Psoas muscle (tissue), 8 donors: ENCODE measurements around the gene TYMP. TPM values are rescaled to one million over a fixed set of nuclear protein-coding genes. Genes with fewer than 3 reads are reported as not detected.

Experiments
- ATAC-seq, 4 donors: fragments of 200-7000 bp; cut with Tn5 transposase; one replicate each; pipeline ENCODE4 v1.9.1; 2020; ENCODE audit warnings: moderate library complexity in 3 of 4, mild to moderate bottlenecking in 2 of 4
- DNase-seq, 2 donors: peaks; one replicate each; pipeline ENCODE4 v3.0.0-alpha.2; 2020
- H3K27ac ChIP-seq: fragments of 200-600 bp; one replicate; pipeline ENCODE4 v1.8.0; 2022
- H3K27me3 ChIP-seq, 3 donors: fragments of 200-600 bp in 1 of 3; one replicate each; pipeline versions ENCODE4 v1.6.1 to v1.8.0; 2013 to 2022; ENCODE audit warnings: low read length in 2 of 3, mild to moderate bottlenecking in 2 of 3, moderate library complexity in 1 of 3; ENCODE audit not compliant: insufficient read depth in 3 of 3
- H3K36me3 ChIP-seq, 2 donors: fragments of 200-600 bp in 1 of 2; one replicate each; pipeline versions ENCODE4 v1.6.1 to v1.8.0; 2013 to 2022; ENCODE audit warnings: low read depth in 1 of 2, mild to moderate bottlenecking in 1 of 2, moderate library complexity in 1 of 2; ENCODE audit not compliant: insufficient read depth in 1 of 2
- H3K4me1 ChIP-seq: fragments of 200-600 bp; one replicate; pipeline ENCODE4 v1.8.0; 2022
- H3K4me3 ChIP-seq: fragments of 200-600 bp; one replicate; pipeline ENCODE4 v1.8.0; 2022; ENCODE audit warnings: mild to moderate bottlenecking
- H3K9me3 ChIP-seq: fragments of 200-600 bp; one replicate; pipeline ENCODE4 v1.8.0; 2022
- CTCF ChIP-seq: fragments of 200-600 bp; IDR thresholded peaks from one replicate; pipeline ENCODE4 v1.8.0; 2022; ENCODE audit warnings: antibody characterized with exemption
- WGBS, 3 donors: extraction: QIAGEN DNeasy Blood & Tissue Kit; methylation state at CpG; one replicate each; pipeline versions ENCODE4 v1.1.6 to v1.1.7; 2013; 5-methylcytosine and 5-hydroxymethylcytosine counted together
- intact Hi-C, 2 donors: fragments of 100-400 bp; cut with DNase I; formaldehyde crosslinking; loops; one replicate each; pipeline versions ENCODE4 v1.11.0 to v1.14.2; 2022
- polyA plus RNA-seq, 3 donors: library from polyadenylated mRNA; stranded (reverse); fragments of 200-250 nt; gene quantifications; one replicate each; pipeline ENCODE4 v1.2.3, GENCODE V29; 2013
- total RNA-seq, 4 donors: library from RNA; stranded (reverse); fragmentation: NEBNext Ultra II Directional in 2 of 4; extraction: Animal tissue kit (Norgen Biotek cat#: 25700) in 2 of 4; gene quantifications; one replicate each; pipeline versions ENCODE4 v1.2.1 to v1.2.4, GENCODE V29; 2021 to 2023
- donor health status: healthy with polysubstance abuse.
- donor health status: DM: no; HTN: no; CAD: no; lungs with moderate emphysema.
- donor health status: Bipolar disorder and iron deficiency.
- donor health status: healthy.
- donor health status: DM: yes; HTN: yes; CAD: no.
- donor health status: DM: no; HTN: no; CAD: no.
- donor health status: DM: no; HTN: no; CAD: no.
- donor health status: DM: yes; HTN: yes; CAD: no.

TYMP gene
- total and polyA plus RNA-seq, 7 donors, result 5.0 to 26.0 (median 12.0) TPM

- 85 to 89% (median 89%) methylated on average over 3 of the region's 3 CpGs for WGBS, 3 donors
- Histone ChIP-seq H3K27me3 (no peaks in the 10 kb centered on the region), H3K4me1 (peaks cover 5% of the 10 kb centered on the region), H3K9me3 (no peaks in the 10 kb centered on the region), H3K27ac (no peak overlapping the region), H3K4me3 (no peak overlapping the region), H3K36me3 (no peaks in the 10 kb centered on the region)
- no peak for TF ChIP-seq CTCF
- intact Hi-C loops, result loop anchor here in 1 of 2 donors (5.0 kb wide), 1 partner anchor 33 kb away; the partner anchor contains the start of gene SCO2
- ATAC-seq, result no peak
- DNase-seq, result no peak
These were observed 30.2 kb upstream of the TYMP start for GRCh38 chr22:50560034-50560433.

- no peaks in the 10 kb centered on the region for H3K36me3 ChIP-seq
- intact Hi-C loops, result no loop called here
- no peaks in the 10 kb centered on the region for H3K9me3 ChIP-seq
These were observed 26.9 kb upstream of the TYMP start for GRCh38 chr22:50556703-50557102.

DNA sequence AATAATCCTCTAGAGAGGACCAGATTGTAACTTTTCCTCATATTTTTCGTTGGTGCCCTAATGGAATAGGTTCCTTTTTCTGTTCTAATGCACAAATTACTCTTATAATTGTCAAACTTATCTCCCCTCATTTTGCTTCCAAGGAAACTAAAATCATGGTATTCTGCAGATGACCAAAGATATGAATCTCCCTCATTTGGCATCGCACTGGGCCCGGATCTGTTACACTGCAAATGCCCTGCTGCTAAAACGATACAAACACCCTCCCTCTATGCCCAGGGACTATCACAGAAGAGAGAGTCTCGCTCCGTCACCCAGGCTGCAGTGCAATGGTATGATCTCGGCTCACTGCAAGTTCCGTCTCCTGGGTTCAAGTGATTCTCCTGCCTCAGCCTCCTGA, 23.5 kb upstream of the TYMP start:
- no peaks in the 10 kb centered on the region for H3K4me1 ChIP-seq
- H3K27ac ChIP-seq, result no peak overlapping the region
- no peak overlapping the region for H3K4me3 ChIP-seq
- intact Hi-C loops, result no loop called here
- DNase-seq (no peak), ATAC-seq (no peak)
- 71 to 86% (median 74%) methylated on average over 8 of the region's 8 CpGs for WGBS, 3 donors
- peaks cover 0 to 30% (median 11%) of the 10 kb centered on the region in 3 donors for H3K27me3 ChIP-seq
- no peaks in the 10 kb centered on the region for H3K36me3 ChIP-seq
- no peaks in the 10 kb centered on the region for H3K9me3 ChIP-seq
- no peak for TF ChIP-seq CTCF

More at GRCh38 chr22:50556703-50557102, 26.9 kb upstream of the TYMP start:
- Histone ChIP-seq H3K27me3 (peaks cover 0 to 10% (median 0%) of the 10 kb centered on the region in 3 donors), H3K4me1 (no peaks in the 10 kb centered on the region), H3K27ac (no peak overlapping the region), H3K4me3 (no peak overlapping the region)
- no peak for TF ChIP-seq CTCF
- no peak for DNase-seq
- WGBS, 3 donors, result 76 to 83% (median 79%) methylated on average over 5 of the region's 5 CpGs
- ATAC-seq, result no peak

DNA sequence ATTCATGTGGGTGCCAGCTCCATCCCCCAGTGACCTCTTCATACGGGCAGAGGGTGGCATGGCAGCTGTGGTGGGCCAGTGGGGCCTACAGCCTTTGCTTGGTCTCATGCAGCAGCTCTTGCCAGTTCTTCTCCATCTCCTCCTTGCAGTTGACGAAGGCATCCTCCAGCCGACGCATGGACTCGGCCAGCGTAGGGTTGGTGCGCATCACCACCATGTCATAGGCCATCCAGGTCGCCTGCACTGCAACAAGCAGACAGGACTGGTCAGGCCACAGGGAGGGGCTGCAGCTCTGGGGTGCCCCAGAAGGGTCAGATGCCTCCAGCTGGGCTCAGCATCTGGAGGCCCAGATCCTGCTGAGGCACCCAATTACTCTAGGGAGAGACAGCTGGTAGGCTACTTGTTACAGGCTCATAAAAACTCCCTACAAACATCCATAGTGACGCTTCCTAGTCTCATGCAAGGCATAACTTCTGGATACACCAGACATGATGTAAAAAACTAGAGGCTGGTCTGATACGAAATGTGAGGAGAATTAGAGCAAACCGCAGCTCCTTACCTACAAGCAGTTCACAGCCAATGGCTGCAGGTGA, 21.4 kb upstream of the TYMP start:
- no peaks in the 10 kb centered on the region for H3K4me1 ChIP-seq
- intact Hi-C loops, result no loop called here
- H3K27ac ChIP-seq, result no peak overlapping the region
- DNase-seq (peak in 1 of 2 donors; percentile 11), ATAC-seq (no peak)
- H3K9me3 ChIP-seq, result no peaks in the 10 kb centered on the region
- H3K36me3 ChIP-seq, result no peaks in the 10 kb centered on the region
- 87 to 92% (median 88%) methylated on average over 11 of the region's 11 CpGs for WGBS, 3 donors
- no peak for TF ChIP-seq CTCF
- H3K27me3 ChIP-seq, result peaks cover 0 to 46% (median 25%) of the 10 kb centered on the region in 3 donors
- H3K4me3 ChIP-seq, result no peak overlapping the region

- H3K4me1 ChIP-seq, result no peaks in the 10 kb centered on the region
- no peaks in the 10 kb centered on the region for H3K9me3 ChIP-seq
- no peak overlapping the region for H3K4me3 ChIP-seq
- peaks cover 0 to 55% (median 32%) of the 10 kb centered on the region in 3 donors for H3K27me3 ChIP-seq
- intact Hi-C loops, result no loop called here
- TF ChIP-seq CTCF, result no peak
- DNase-seq (peak in 1 of 2 donors; percentile 30), ATAC-seq (no peak)
- 87 to 92% (median 88%) methylated on average over 7 to 8 of the region's 8 CpGs for WGBS, 3 donors
- H3K27ac ChIP-seq, result no peak overlapping the region
- no peaks in the 10 kb centered on the region for H3K36me3 ChIP-seq
These were observed 20.6 kb upstream of the TYMP start for GRCh38 chr22:50550395-50550794.
